A549 (cell line): ENCODE data around the gene NOS1. TPM values are rescaled to one million over a fixed set of nuclear protein-coding genes. Genes with fewer than 3 reads are reported as not detected.

Source experiments
- ATAC-seq, 2 experiments: fragments of 200-7000 bp in 1 of 2; fragments of >200 bp in 1 of 2; cut with Nextera tagmentation in 1 of 2; cut with Tn5 transposase in 1 of 2; 3 replicates each; pipeline versions ENCODE4 v1.8.0 to v1.9.1; 2018 to 2020; ENCODE audit warnings: mild to moderate bottlenecking in 1 of 2, moderate library complexity in 1 of 2
- CTCF ChIA-PET: fragments of 300-600 bp; sonication (Branson Sonifier 250); formaldehyde crosslinking; extraction: SDS; loops from one replicate; lab custom pipeline; 2021; ENCODE audit warnings: antibody characterized with exemption, inconsistent platforms; lab: Yijun Ruan, JAX
- POLR2A ChIA-PET: fragments of 350-600 bp; formaldehyde crosslinking; extraction: SDS; loops from one replicate; lab custom pipeline; 2021; ENCODE audit warnings: antibody characterized with exemption, inconsistent platforms; lab: Yijun Ruan, JAX
- DNase-seq, 2 experiments: peaks; one replicate each; pipeline versions ENCODE4 v3.0.0 to v3.0.0-alpha.2; 2011 to 2016; ENCODE audit warnings: low read depth in 1 of 2, low spot score in 1 of 2
- FAIRE-seq: peaks from 2 replicates; lab custom pipeline; 2011; peaks lifted over from hg19 to GRCh38; lab: Jason Lieb, UNC
- H3K27ac ChIP-seq, 2 experiments: fragments of >200 bp; sonication (Bioruptor Twin); formaldehyde crosslinking; 3 replicates each; pipeline ENCODE4 v1.5.1; 2016 to 2017
- H3K4me1 ChIP-seq: fragments of >200 bp; sonication (Bioruptor Twin); formaldehyde crosslinking; 3 replicates; pipeline ENCODE4 v1.6.1; 2016
- H3K4me2 ChIP-seq: fragments of >200 bp; sonication (Bioruptor Twin); formaldehyde crosslinking; 3 replicates; pipeline ENCODE4 v1.6.1; 2016
- H3K4me3 ChIP-seq: fragments of >200 bp; sonication (Bioruptor Twin); formaldehyde crosslinking; 3 replicates; pipeline ENCODE4 v1.5.1; 2016
- H3K9me3 ChIP-seq: fragments of >200 bp; sonication (Bioruptor Twin); formaldehyde crosslinking; 3 replicates; pipeline ENCODE4 v1.6.1; 2016
- CBX8 ChIP-seq: fragments of 200-600 bp; sonication (generic); IDR thresholded peaks from 2 replicates; pipeline ENCODE4 v1.6.1; 2016
- CEBPB ChIP-seq, 2 experiments: fragments of >200 bp in 1 of 2; sonication (Bioruptor Twin) in 1 of 2; formaldehyde crosslinking in 1 of 2; IDR thresholded peaks; 2 replicates each; pipeline ENCODE4 v1.6.1; 2012 to 2016
- ESRRA ChIP-seq: fragments of 150-350 bp; IDR thresholded peaks from 2 replicates; pipeline ENCODE4 v1.6.1; 2014; ENCODE audit warnings: mild to moderate bottlenecking, low read length, borderline replicate concordance
- FOSB ChIP-seq: fragments of 250-450 bp; sonication (Bioruptor Pico); IDR thresholded peaks from 2 replicates; pipeline ENCODE4 v1.5.0; 2020; ENCODE audit warnings: mild to moderate bottlenecking, moderate library complexity
- FOXS1 ChIP-seq: fragments of 250-450 bp; sonication (Bioruptor Pico); IDR thresholded peaks from 2 replicates; pipeline ENCODE4 v1.5.0; 2020; ENCODE audit warnings: mild to moderate bottlenecking, moderate library complexity
- HEYL ChIP-seq: fragments of 250-450 bp; sonication (Bioruptor Pico); IDR thresholded peaks from 2 replicates; pipeline ENCODE4 v1.8.0; 2021; ENCODE audit warnings: mild to moderate bottlenecking, moderate library complexity
- HOXA7 ChIP-seq: fragments of 250-450 bp; sonication (Bioruptor Pico); IDR thresholded peaks from 2 replicates; pipeline ENCODE4 v1.5.0; 2020; ENCODE audit warnings: mild to moderate bottlenecking, moderate library complexity
- HOXB13 ChIP-seq: fragments of 250-450 bp; sonication (Bioruptor Pico); IDR thresholded peaks from 2 replicates; pipeline ENCODE4 v1.5.0; 2020; ENCODE audit warnings: low read depth, mild to moderate bottlenecking, moderate library complexity
- HOXB5 ChIP-seq: fragments of 250-450 bp; sonication (Bioruptor Pico); IDR thresholded peaks from 2 replicates; pipeline ENCODE4 v1.5.0; 2020; ENCODE audit warnings: mild to moderate bottlenecking, moderate library complexity
- JUN ChIP-seq, 2 experiments: fragments of >200 bp; sonication (Bioruptor Twin); formaldehyde crosslinking; IDR thresholded peaks; 2 replicates in 1 of 2; 3 replicates in 1 of 2; pipeline ENCODE4 v1.6.1; 2016 to 2017
- JUNB ChIP-seq: fragments of >200 bp; sonication (Bioruptor Twin); formaldehyde crosslinking; IDR thresholded peaks from 2 replicates; pipeline ENCODE4 v1.6.1; 2016
- KDM1A ChIP-seq: fragments of 200-600 bp; sonication (generic); IDR thresholded peaks from 2 replicates; pipeline ENCODE4 v1.6.1; 2016; ENCODE audit warnings: low read depth, mild to moderate bottlenecking
- NFE2L2 ChIP-seq: fragments of 150-350 bp; conservative IDR thresholded peaks from 2 replicates; pipeline ENCODE4 v1.6.1; 2014; ENCODE audit warnings: low read length
- NPAS2 ChIP-seq: fragments of 250-450 bp; sonication (Bioruptor Pico); IDR thresholded peaks from 2 replicates; pipeline ENCODE4 v1.8.0; 2022; ENCODE audit warnings: mild to moderate bottlenecking, moderate library complexity, borderline replicate concordance
- POLR2A ChIP-seq: IDR thresholded peaks from 2 replicates; pipeline ENCODE4 v1.6.1; 2012; ENCODE audit warnings: mild to moderate bottlenecking, low read length
- POLR2AphosphoS2 ChIP-seq: conservative IDR thresholded peaks from 2 replicates; pipeline ENCODE4 v1.6.1; 2012; ENCODE audit warnings: low read length, improper control_type of control experiment, inconsistent platforms
- RCOR1 ChIP-seq: fragments of 150-350 bp; IDR thresholded peaks from 2 replicates; pipeline ENCODE4 v1.6.1; 2014; ENCODE audit warnings: antibody characterized with exemption, low read length, low read depth
- RFX5 ChIP-seq: fragments of 450-650 bp; IDR thresholded peaks from 2 replicates; pipeline ENCODE4 v1.7.1; 2014; ENCODE audit warnings: antibody characterized with exemption, mild to moderate bottlenecking, moderate library complexity
- SMC3 ChIP-seq: fragments of >200 bp; sonication (Bioruptor Twin); formaldehyde crosslinking; IDR thresholded peaks from 3 replicates; pipeline ENCODE4 v1.6.1; 2018; ENCODE audit warnings: inconsistent platforms
- TFCP2L1 ChIP-seq: fragments of 250-450 bp; sonication (Bioruptor Pico); IDR thresholded peaks from 2 replicates; pipeline ENCODE4 v1.5.0; 2021; ENCODE audit warnings: mild to moderate bottlenecking
- TP53 ChIP-seq: fragments of 250-450 bp; sonication (Bioruptor Pico); IDR thresholded peaks from 2 replicates; pipeline ENCODE4 v1.5.0; 2021; ENCODE audit warnings: mild to moderate bottlenecking, moderate library complexity
- ZSCAN20 ChIP-seq: fragments of 250-450 bp; sonication (Bioruptor Pico); IDR thresholded peaks from 2 replicates; pipeline ENCODE4 v1.8.0; 2022; ENCODE audit warnings: mild to moderate bottlenecking, moderate library complexity
- WGBS: methylation state at CpG from one replicate; pipeline ENCODE4 v1.1.6; 2017; ENCODE audit errors: missing lambda C conversion rate; 5-methylcytosine and 5-hydroxymethylcytosine counted together
- polyA plus RNA-seq, 4 experiments: library from polyadenylated mRNA; depleted of rRNA in 3 of 4; stranded (reverse); fragments of >200 nt; fragmentation: RNase III in 1 of 4; extraction: RNeasy Plus Mini Kit Qiagen cat#74134 plus additional on column Dnase treatment in 1 of 4; gene quantifications; 2 replicates in 3 of 4; 3 replicates in 1 of 4; pipeline ENCODE4 v1.2.3, GENCODE V29; 2011 to 2017
- TF ChIP-seq, protein P1 (sequence below): fragments of >200 bp; sonication (Bioruptor Twin); formaldehyde crosslinking; IDR thresholded peaks from 2 replicates; pipeline ENCODE4 v1.6.1; 2016
- TF ChIP-seq, protein P2 (sequence below): fragments of 250-450 bp; sonication (Bioruptor Pico); IDR thresholded peaks from 2 replicates; pipeline ENCODE4 v1.5.0; 2020; ENCODE audit warnings: low read depth, mild to moderate bottlenecking, moderate library complexity
- TF ChIP-seq, protein P3 (sequence below): fragments of 250-450 bp; sonication (Bioruptor Pico); IDR thresholded peaks from 2 replicates; pipeline ENCODE4 v1.5.0; 2021; ENCODE audit warnings: mild to moderate bottlenecking, moderate library complexity, borderline replicate concordance
- TF ChIP-seq, protein P4 (sequence below): fragments of 450-650 bp; IDR thresholded peaks from 2 replicates; pipeline ENCODE4 v1.6.1; 2014; ENCODE audit warnings: antibody characterized with exemption

Gene NOS1
- polyA plus RNA-seq, 2 of the 4 experiments (the other 2 are of a cell fraction) = 0.10 to 0.39 TPM

DNA sequence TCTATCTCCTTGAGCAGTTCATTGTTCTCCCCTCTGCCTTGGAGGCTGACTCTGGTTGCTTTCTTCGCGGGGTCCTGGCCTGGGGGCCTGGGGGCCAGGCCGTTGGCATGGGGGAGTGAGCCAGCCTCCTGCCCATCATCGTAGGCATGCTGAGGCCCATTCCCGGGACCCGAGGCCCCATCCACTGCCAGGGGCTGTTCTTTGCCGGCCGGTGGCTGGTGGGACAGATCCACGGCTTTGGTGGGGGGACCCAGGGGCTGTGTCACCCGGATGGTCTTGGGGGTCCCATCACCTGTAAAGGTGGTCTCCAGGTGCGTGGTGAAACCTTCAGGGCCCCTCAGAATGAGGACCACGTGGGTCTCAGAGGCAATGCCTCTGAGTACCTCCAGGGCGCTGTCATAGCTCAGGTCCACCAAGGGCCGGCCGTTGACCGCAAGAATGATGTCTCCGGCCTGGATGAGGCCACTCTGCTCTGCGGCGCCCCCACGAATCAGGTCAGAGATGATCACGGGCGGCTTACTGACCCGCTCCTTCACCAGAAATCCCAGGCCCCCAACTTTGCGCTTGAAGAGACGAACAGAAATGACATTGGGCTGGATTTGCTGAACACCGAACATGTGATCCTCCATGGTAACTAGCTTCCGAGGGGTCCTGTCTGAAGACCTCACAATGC, 30.8 kb downstream of the NOS1 start:
- ChIA-PET POLR2A (no interaction called here), CTCF (interaction anchor here (0.7 to 3.8 kb wide), 9 partner anchors 13 to 519 kb away, joined by 3 to 28 read pairs (median 4); no protein-coding TSS in a partner anchor)
- 76% methylated on average over 18 of the region's 27 CpGs for WGBS
- Histone ChIP-seq H3K4me3 (no peak overlapping the region), H3K9me3 (no peaks in the 10 kb centered on the region), H3K4me2 (no peak overlapping the region), H3K27ac (no peak overlapping the region), H3K4me1 (peaks cover 12% of the 10 kb centered on the region; the same call in 2 of the 3 replicates)
- TF ChIP-seq TFCP2L1 (CRISPR knock-in tag) (no peak), HOXA7 (no peak), POLR2A (no peak), CEBPB (IDR thresholded peaks at IDR 0.05) (no peak), RCOR1 (no peak), HOXB13 (no peak), FOXS1 (CRISPR knock-in tag) (no peak), NPAS2 (CRISPR knock-in tag) (no peak), JUNB (no peak), KDM1A (no peak), RFX5 (no peak), HEYL (CRISPR knock-in tag) (no peak), TP53 (no peak), POLR2AphosphoS2 (no peak), JUN (IDR thresholded peaks at IDR 0.05) (no peak)
- no peak for DNase-seq
- ATAC-seq = no peak
- FAIRE-seq = no peak

DNA sequence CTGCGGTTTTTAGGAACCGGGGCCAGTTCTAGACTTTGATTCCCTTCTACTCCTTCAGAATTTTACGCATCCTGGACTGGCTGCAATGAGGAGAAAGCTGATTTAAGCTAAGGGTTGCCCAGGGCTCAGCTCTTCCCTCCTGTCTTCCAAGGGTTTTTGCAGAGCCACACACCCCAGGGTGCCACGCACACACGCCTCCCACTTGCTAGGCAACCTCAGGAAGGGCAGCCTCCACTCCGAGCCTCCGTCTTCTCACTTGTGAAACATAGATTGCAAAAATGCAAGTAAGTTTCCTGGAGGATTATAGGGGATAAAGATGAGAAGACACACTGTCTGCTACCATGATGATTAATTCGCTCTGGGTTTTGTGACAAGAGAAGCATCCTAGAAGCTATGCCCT, 31.7 kb downstream of the NOS1 start:
- no peak for TF ChIP-seq RCOR1
- no peak for TF ChIP-seq FOSB (CRISPR knock-in tag)
- no peak for TF ChIP-seq NPAS2 (CRISPR knock-in tag)
- TF ChIP-seq ESRRA = no peak
- no peak for FAIRE-seq
- H3K4me2 ChIP-seq = no peak overlapping the region
- H3K4me3 ChIP-seq = no peak overlapping the region
- WGBS = 79% methylated on average over 8 of the region's 8 CpGs
- no peak overlapping the region for H3K27ac ChIP-seq
- ChIA-PET CTCF (interaction anchor here (0.6 to 3.8 kb wide), 8 partner anchors 15 to 520 kb away, joined by 3 to 28 read pairs (median 4); no protein-coding TSS in a partner anchor), POLR2A (no interaction called here)
- peaks cover 12% of the 10 kb centered on the region; the same call in 2 of the 3 replicates for H3K4me1 ChIP-seq
- H3K9me3 ChIP-seq = no peaks in the 10 kb centered on the region
- DNase-seq = no peak
- no peak for ATAC-seq

DNA sequence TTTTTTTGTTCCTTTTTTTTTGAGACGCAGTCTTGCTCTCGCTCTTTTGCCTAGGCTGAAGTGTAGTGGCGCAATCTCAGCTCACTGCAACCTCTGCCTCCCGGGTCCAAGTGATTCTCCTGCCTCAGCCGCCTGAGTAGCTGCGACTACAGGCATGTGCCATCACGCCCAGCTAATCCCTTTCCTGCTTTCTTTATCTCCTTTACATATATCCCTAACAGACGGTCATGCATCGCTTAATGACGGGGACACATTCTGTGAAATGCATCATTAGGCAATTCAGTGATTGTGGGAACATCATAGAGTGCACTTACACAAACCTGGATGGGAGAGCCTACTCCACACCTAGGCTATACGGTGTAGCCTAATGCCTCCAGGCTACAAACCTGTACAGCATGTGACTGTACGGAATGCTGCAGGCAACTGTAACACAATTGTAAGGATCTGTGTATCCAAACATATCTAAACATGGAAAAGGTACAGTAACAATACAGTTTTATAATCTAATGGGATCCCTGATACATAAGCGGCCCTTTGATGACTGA, 32.8 kb downstream of the NOS1 start:
- DNase-seq = no peak
- no peak for FAIRE-seq
- Histone ChIP-seq H3K4me2 (no peak overlapping the region), H3K4me1 (peaks cover 12% of the 10 kb centered on the region; the same call in 2 of the 3 replicates), H3K4me3 (no peak overlapping the region), H3K9me3 (no peaks in the 10 kb centered on the region), H3K27ac (no peak overlapping the region)
- ATAC-seq = no peak
- no peak for TF ChIP-seq KDM1A
- TF ChIP-seq SMC3 = no peak
- no peak for TF ChIP-seq FOSB (CRISPR knock-in tag)
- TF ChIP-seq, protein P1, sequence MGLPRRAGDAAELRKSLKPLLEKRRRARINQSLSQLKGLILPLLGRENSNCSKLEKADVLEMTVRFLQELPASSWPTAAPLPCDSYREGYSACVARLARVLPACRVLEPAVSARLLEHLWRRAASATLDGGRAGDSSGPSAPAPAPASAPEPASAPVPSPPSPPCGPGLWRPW = no peak
- TF ChIP-seq, protein P2, sequence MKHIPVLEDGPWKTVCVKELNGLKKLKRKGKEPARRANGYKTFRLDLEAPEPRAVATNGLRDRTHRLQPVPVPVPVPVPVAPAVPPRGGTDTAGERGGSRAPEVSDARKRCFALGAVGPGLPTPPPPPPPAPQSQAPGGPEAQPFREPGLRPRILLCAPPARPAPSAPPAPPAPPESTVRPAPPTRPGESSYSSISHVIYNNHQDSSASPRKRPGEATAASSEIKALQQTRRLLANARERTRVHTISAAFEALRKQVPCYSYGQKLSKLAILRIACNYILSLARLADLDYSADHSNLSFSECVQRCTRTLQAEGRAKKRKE (CRISPR knock-in tag) = no peak
- TF ChIP-seq, protein P3, sequence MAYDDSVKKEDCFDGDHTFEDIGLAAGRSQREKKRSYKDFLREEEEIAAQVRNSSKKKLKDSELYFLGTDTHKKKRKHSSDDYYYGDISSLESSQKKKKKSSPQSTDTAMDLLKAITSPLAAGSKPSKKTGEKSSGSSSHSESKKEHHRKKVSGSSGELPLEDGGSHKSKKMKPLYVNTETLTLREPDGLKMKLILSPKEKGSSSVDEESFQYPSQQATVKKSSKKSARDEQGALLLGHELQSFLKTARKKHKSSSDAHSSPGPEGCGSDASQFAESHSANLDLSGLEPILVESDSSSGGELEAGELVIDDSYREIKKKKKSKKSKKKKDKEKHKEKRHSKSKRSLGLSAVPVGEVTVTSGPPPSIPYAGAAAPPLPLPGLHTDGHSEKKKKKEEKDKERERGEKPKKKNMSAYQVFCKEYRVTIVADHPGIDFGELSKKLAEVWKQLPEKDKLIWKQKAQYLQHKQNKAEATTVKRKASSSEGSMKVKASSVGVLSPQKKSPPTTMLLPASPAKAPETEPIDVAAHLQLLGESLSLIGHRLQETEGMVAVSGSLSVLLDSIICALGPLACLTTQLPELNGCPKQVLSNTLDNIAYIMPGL (CRISPR knock-in tag) = no peak
- no peak for TF ChIP-seq RFX5
- TF ChIP-seq, protein P4, sequence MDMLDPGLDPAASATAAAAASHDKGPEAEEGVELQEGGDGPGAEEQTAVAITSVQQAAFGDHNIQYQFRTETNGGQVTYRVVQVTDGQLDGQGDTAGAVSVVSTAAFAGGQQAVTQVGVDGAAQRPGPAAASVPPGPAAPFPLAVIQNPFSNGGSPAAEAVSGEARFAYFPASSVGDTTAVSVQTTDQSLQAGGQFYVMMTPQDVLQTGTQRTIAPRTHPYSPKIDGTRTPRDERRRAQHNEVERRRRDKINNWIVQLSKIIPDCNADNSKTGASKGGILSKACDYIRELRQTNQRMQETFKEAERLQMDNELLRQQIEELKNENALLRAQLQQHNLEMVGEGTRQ = no peak
- no peak for TF ChIP-seq NFE2L2
- no peak for TF ChIP-seq HOXB5 (CRISPR knock-in tag)
- TF ChIP-seq ZSCAN20 (CRISPR knock-in tag) = no peak
- TF ChIP-seq TFCP2L1 (CRISPR knock-in tag) = no peak
- no peak for TF ChIP-seq CBX8
- no peak for TF ChIP-seq POLR2A
- no peak for TF ChIP-seq RCOR1
- ChIA-PET CTCF (interaction anchor here (0.7 to 3.8 kb wide), 6 partner anchors 38 to 521 kb away, joined by 3 to 28 read pairs (median 4); no protein-coding TSS in a partner anchor), POLR2A (no interaction called here)
- 73% methylated on average over 13 of the region's 13 CpGs for WGBS
